IgD-negative memory B cell (primary cell): ENCODE results near the gene TIMM9. TPM values are rescaled to one million over a fixed set of nuclear protein-coding genes. Genes with fewer than 3 reads are reported as not detected.

Experiments
- H3K27ac Mint-ChIP-seq, 3 donors: one replicate each; pipeline ENCODE4 v1.8.0; 2020 to 2022; ENCODE audit warnings: mild to moderate bottlenecking in 3 of 3, mixed read lengths in 3 of 3, moderate library complexity in 1 of 3
- H3K27me3 Mint-ChIP-seq: one replicate; pipeline ENCODE4 v1.8.0; 2021; ENCODE audit warnings: mixed read lengths
- H3K36me3 Mint-ChIP-seq: one replicate; pipeline ENCODE4 v1.8.0; 2020; ENCODE audit warnings: mild to moderate bottlenecking, mixed read lengths
- H3K4me1 Mint-ChIP-seq, 3 donors: one replicate each; pipeline ENCODE4 v1.8.0; 2020 to 2022; ENCODE audit warnings: mixed read lengths in 3 of 3, mild to moderate bottlenecking in 1 of 3
- H3K4me3 Mint-ChIP-seq, 4 donors: one replicate each; pipeline ENCODE4 v1.8.0; 2020 to 2022; ENCODE audit warnings: mild to moderate bottlenecking in 4 of 4, mixed read lengths in 4 of 4, moderate library complexity in 3 of 4
- H3K9me3 Mint-ChIP-seq, 3 donors: one replicate each; pipeline ENCODE4 v1.8.0; 2020 to 2021; ENCODE audit warnings: mixed read lengths in 3 of 3, mild to moderate bottlenecking in 1 of 3
- polyA plus RNA-seq: library from polyadenylated mRNA; unstranded; fragments of 300-500 nt; fragmentation: Illumina TruSeq; gene quantifications from one replicate; pipeline ENCODE4 v1.2.3, GENCODE V29; 2021

Gene TIMM9
- polyA plus RNA-seq: 76.1 TPM

- Mint-ChIP-seq H3K4me3 (peak within 1 kb of the TSS; percentile 82 to 99 (median 94)), H3K4me1 (peaks cover 25 to 32% (median 29%) of the 10 kb centered on the region in 3 donors), H3K36me3 (peaks cover 2% of the 10 kb centered on the region), H3K27ac (peak within 1 kb of the TSS; percentile 87 to 100 (median 99)), H3K9me3 (no peaks in the 10 kb centered on the region), H3K27me3 (peaks cover 2% of the 10 kb centered on the region)
Observed at GRCh38 chr14:58427281-58428117, at the start of gene TIMM9, which contains the start of gene KIAA0586. TSS of gene TIMM9 (minus strand) at chr14:58427531. CDS start at chr14:58411945, 15,586 bp downstream. TSS of gene KIAA0586 (plus strand) at chr14:58427719. CDS start at chr14:58428265, 546 bp downstream.

GRCh38 chr14:58476320-58476719 is 49.0 kb upstream of the TIMM9 start:
- H3K36me3 Mint-ChIP-seq: peaks cover 10% of the 10 kb centered on the region
- no peak overlapping the region for H3K27ac Mint-ChIP-seq

GRCh38 chr14:58469309-58469708 is 42.0 kb upstream of the TIMM9 start:
- Mint-ChIP-seq H3K36me3 (peaks cover 5% of the 10 kb centered on the region), H3K4me1 (no peaks in the 10 kb centered on the region), H3K9me3 (no peaks in the 10 kb centered on the region), H3K27me3 (no peaks in the 10 kb centered on the region), H3K27ac (no peak overlapping the region), H3K4me3 (no peak overlapping the region)

More at GRCh38 chr14:58476320-58476719, 49.0 kb upstream of the TIMM9 start:
- Mint-ChIP-seq H3K9me3 (no peaks in the 10 kb centered on the region), H3K4me1 (peaks cover 5 to 9% (median 6%) of the 10 kb centered on the region in 3 donors), H3K4me3 (no peak overlapping the region), H3K27me3 (no peaks in the 10 kb centered on the region)

GRCh38 chr14:58467575-58467974 is 40.2 kb upstream of the TIMM9 start:
- no peaks in the 10 kb centered on the region for H3K4me1 Mint-ChIP-seq
- no peaks in the 10 kb centered on the region for H3K9me3 Mint-ChIP-seq
- H3K27ac Mint-ChIP-seq: peak overlapping the region in 1 of 3 donors; percentile 37
- H3K4me3 Mint-ChIP-seq: no peak overlapping the region
- peaks cover 11% of the 10 kb centered on the region for H3K36me3 Mint-ChIP-seq
- H3K27me3 Mint-ChIP-seq: no peaks in the 10 kb centered on the region

- H3K4me1 Mint-ChIP-seq: no peaks in the 10 kb centered on the region
- no peak overlapping the region for H3K27ac Mint-ChIP-seq
- no peaks in the 10 kb centered on the region for H3K9me3 Mint-ChIP-seq
- H3K4me3 Mint-ChIP-seq: no peak overlapping the region
- peaks cover 8% of the 10 kb centered on the region for H3K36me3 Mint-ChIP-seq
- H3K27me3 Mint-ChIP-seq: no peaks in the 10 kb centered on the region
Observed at GRCh38 chr14:58466459-58466858, 39.1 kb upstream of the TIMM9 start.

- H3K27ac Mint-ChIP-seq: no peak overlapping the region
- H3K9me3 Mint-ChIP-seq: no peaks in the 10 kb centered on the region
- H3K27me3 Mint-ChIP-seq: no peaks in the 10 kb centered on the region
- peaks cover 8% of the 10 kb centered on the region for H3K36me3 Mint-ChIP-seq
- H3K4me1 Mint-ChIP-seq: no peaks in the 10 kb centered on the region
- no peak overlapping the region for H3K4me3 Mint-ChIP-seq
Observed at GRCh38 chr14:58465421-58465820, 38.1 kb upstream of the TIMM9 start.

GRCh38 chr14:58464652-58465051 is 37.3 kb upstream of the TIMM9 start:
- no peak overlapping the region for H3K27ac Mint-ChIP-seq
- no peaks in the 10 kb centered on the region for H3K9me3 Mint-ChIP-seq
- H3K36me3 Mint-ChIP-seq: peaks cover 8% of the 10 kb centered on the region
- no peak overlapping the region for H3K4me3 Mint-ChIP-seq
- H3K4me1 Mint-ChIP-seq: no peaks in the 10 kb centered on the region
- no peaks in the 10 kb centered on the region for H3K27me3 Mint-ChIP-seq

- Mint-ChIP-seq H3K9me3 (no peaks in the 10 kb centered on the region), H3K36me3 (peaks cover 6% of the 10 kb centered on the region), H3K27ac (no peak overlapping the region), H3K4me3 (no peak overlapping the region), H3K4me1 (no peaks in the 10 kb centered on the region), H3K27me3 (no peaks in the 10 kb centered on the region)
Observed at GRCh38 chr14:58463147-58463546, 35.8 kb upstream of the TIMM9 start.

GRCh38 chr14:58460772-58461171 is 33.4 kb upstream of the TIMM9 start:
- peaks cover 12% of the 10 kb centered on the region for H3K36me3 Mint-ChIP-seq

GRCh38 chr14:58455593-58456265 is 28.4 kb upstream of the TIMM9 start:
- peaks cover 23% of the 10 kb centered on the region for H3K36me3 Mint-ChIP-seq
- H3K27ac Mint-ChIP-seq: no peak overlapping the region
- no peaks in the 10 kb centered on the region for H3K27me3 Mint-ChIP-seq

More at GRCh38 chr14:58460772-58461171, 33.4 kb upstream of the TIMM9 start:
- H3K4me3 Mint-ChIP-seq: no peak overlapping the region
- no peaks in the 10 kb centered on the region for H3K9me3 Mint-ChIP-seq
- no peak overlapping the region for H3K27ac Mint-ChIP-seq
- H3K4me1 Mint-ChIP-seq: no peaks in the 10 kb centered on the region
- H3K27me3 Mint-ChIP-seq: no peaks in the 10 kb centered on the region

GRCh38 chr14:58444627-58445026 is 17.3 kb upstream of the TIMM9 start:
- no peaks in the 10 kb centered on the region for H3K36me3 Mint-ChIP-seq
- no peaks in the 10 kb centered on the region for H3K27me3 Mint-ChIP-seq
- H3K4me3 Mint-ChIP-seq: no peak overlapping the region
- no peaks in the 10 kb centered on the region for H3K9me3 Mint-ChIP-seq
- H3K27ac Mint-ChIP-seq: no peak overlapping the region
- H3K4me1 Mint-ChIP-seq: no peaks in the 10 kb centered on the region

More at GRCh38 chr14:58455593-58456265, 28.4 kb upstream of the TIMM9 start:
- H3K4me3 Mint-ChIP-seq: no peak overlapping the region
- H3K4me1 Mint-ChIP-seq: peaks cover 0 to 3% (median 0%) of the 10 kb centered on the region in 3 donors
- H3K9me3 Mint-ChIP-seq: peaks cover 0 to 4% (median 0%) of the 10 kb centered on the region in 3 donors

- Mint-ChIP-seq H3K4me3 (no peak overlapping the region), H3K27me3 (no peaks in the 10 kb centered on the region), H3K9me3 (no peaks in the 10 kb centered on the region), H3K4me1 (no peaks in the 10 kb centered on the region), H3K36me3 (peaks cover 9% of the 10 kb centered on the region), H3K27ac (no peak overlapping the region)
Observed at GRCh38 chr14:58439476-58439875, 12.1 kb upstream of the TIMM9 start.

- peaks cover 21 to 29% (median 28%) of the 10 kb centered on the region in 3 donors for H3K4me1 Mint-ChIP-seq
- H3K27me3 Mint-ChIP-seq: peaks cover 2% of the 10 kb centered on the region
- H3K27ac Mint-ChIP-seq: no peak overlapping the region
- H3K9me3 Mint-ChIP-seq: no peaks in the 10 kb centered on the region
- H3K4me3 Mint-ChIP-seq: peak overlapping the region in 2 of 4 donors; percentile 3 to 71
- peaks cover 2% of the 10 kb centered on the region for H3K36me3 Mint-ChIP-seq
Observed at GRCh38 chr14:58430156-58430555, 2.8 kb upstream of the TIMM9 start.

GRCh38 chr14:58428118-58428683 is 870 bp upstream of the TIMM9 start:
- Mint-ChIP-seq H3K27ac (peak overlapping the region; percentile 87 to 100 (median 99)), H3K4me1 (peaks cover 25 to 32% (median 29%) of the 10 kb centered on the region in 3 donors), H3K27me3 (peaks cover 2% of the 10 kb centered on the region), H3K4me3 (peak overlapping the region; percentile 82 to 99 (median 94)), H3K36me3 (peaks cover 2% of the 10 kb centered on the region), H3K9me3 (no peaks in the 10 kb centered on the region)
